HG03378 (cell line): ENCODE data around the gene PCSK4.
A peak's percentile ranks its signal among the peaks of the same experiment; 100 is the strongest.
"Not testable (repeated sequence)": the region's sequence is repeated elsewhere in the genome, so short reads cannot be mapped to it uniquely, and the experiment has no call there.

ENCODE experiments used
- ATAC-seq: cut with Tn5 transposase; IDR thresholded peaks from one replicate; pipeline ENCODE4 v1.9.1; 2021; ENCODE audit warnings: mild to moderate bottlenecking, moderate library complexity; ENCODE audit not compliant: unreplicated experiment

PCSK4 gene

GRCh38 chr19:1490311-1491113 lies at the start of gene PCSK4:
PCSK4 (minus strand) TSS chr19:1490350; CDS start chr19:1490346, 4 bp downstream.
- ATAC-seq = peak; percentile 70

- not testable (repeated sequence) for ATAC-seq
Observed at GRCh38 chr19:1539749-1540148, 49.6 kb upstream of the PCSK4 start.

GRCh38 chr19:1538978-1539377 lies 48.8 kb upstream of the PCSK4 start:
- ATAC-seq = no peak

GRCh38 chr19:1535699-1536098 lies 45.5 kb upstream of the PCSK4 start:
- not testable (repeated sequence) for ATAC-seq

GRCh38 chr19:1534972-1535371 lies 44.8 kb upstream of the PCSK4 start:
- ATAC-seq = no peak

- ATAC-seq = no peak
Observed at GRCh38 chr19:1533510-1534150, 43.5 kb upstream of the PCSK4 start.

GRCh38 chr19:1532003-1532402 lies 41.9 kb upstream of the PCSK4 start:
- no peak for ATAC-seq

- ATAC-seq = no peak
Observed at GRCh38 chr19:1531587-1531986, 41.4 kb upstream of the PCSK4 start.

- ATAC-seq = not testable (repeated sequence)
Observed at GRCh38 chr19:1530856-1531255, 40.7 kb upstream of the PCSK4 start.

GRCh38 chr19:1529430-1529816 lies 39.3 kb upstream of the PCSK4 start:
- no peak for ATAC-seq

GRCh38 chr19:1528596-1529429 lies 38.7 kb upstream of the PCSK4 start:
- ATAC-seq = no peak

GRCh38 chr19:1527650-1528309 lies 37.6 kb upstream of the PCSK4 start:
- ATAC-seq = no peak

- no peak for ATAC-seq
Observed at GRCh38 chr19:1526979-1527649, 37.0 kb upstream of the PCSK4 start.

- no peak for ATAC-seq
Observed at GRCh38 chr19:1526066-1526778, 36.1 kb upstream of the PCSK4 start.

- ATAC-seq = no peak
Observed at GRCh38 chr19:1525343-1525742, 35.2 kb upstream of the PCSK4 start.

- ATAC-seq = no peak
Observed at GRCh38 chr19:1524972-1525325, 34.8 kb upstream of the PCSK4 start.

- ATAC-seq = no peak
Observed at GRCh38 chr19:1524287-1524971, 34.3 kb upstream of the PCSK4 start.

- no peak for ATAC-seq
Observed at GRCh38 chr19:1523412-1524286, 33.5 kb upstream of the PCSK4 start, which contains the start of gene PLK5. PLK5 (plus strand) TSS chr19:1524077; CDS start chr19:1526997, 2,920 bp downstream.
